Motor neuron (in vitro differentiated cells): ENCODE measurements around the gene BICRA. TPM values are rescaled to one million over a fixed set of nuclear protein-coding genes. Genes with fewer than 3 reads are reported as not detected.
"Not testable (repeated sequence)": the region's sequence is repeated elsewhere in the genome, so short reads cannot be mapped to it uniquely, and the experiment has no call there.

Source experiments
- ATAC-seq, 8 experiments: fragments of 200-7000 bp; cut with Tn5 transposase; replicated peaks in 6 of 8; 2 replicates each; pipeline ENCODE4 v1.8.0; 2021; ENCODE audit warnings: mild to moderate bottlenecking in 8 of 8, moderate library complexity in 8 of 8
- H3K27ac ChIP-seq, 2 donors: fragments of 250-450 bp; sonication (Bioruptor Pico); 2 replicates each; pipeline ENCODE4 v1.9.0; 2021; ENCODE audit warnings: antibody characterized with exemption in 2 of 2, mild to moderate bottlenecking in 2 of 2, moderate library complexity in 1 of 2
- H3K4me1 ChIP-seq, 2 donors: fragments of 250-450 bp; sonication (Bioruptor Pico); replicated peaks in 1 of 2; 2 replicates each; pipeline ENCODE4 v1.6.1; 2021; ENCODE audit warnings: antibody characterized with exemption in 2 of 2, mild to moderate bottlenecking in 2 of 2, moderate library complexity in 1 of 2
- H3K4me3 ChIP-seq, 5 donors: fragments of 250-450 bp; sonication (Bioruptor Pico); 2 replicates each; pipeline ENCODE4 v1.9.0; 2021; ENCODE audit warnings: antibody characterized with exemption in 5 of 5, mild to moderate bottlenecking in 5 of 5, moderate library complexity in 4 of 5
- WGBS, 10 experiments: fragments of 450-650 bp; shearing (Covaris generic); methylation state at CpG; one replicate each; pipeline ENCODE4 v1.0.0; 2022; 5-methylcytosine and 5-hydroxymethylcytosine counted together
- in situ Hi-C, 9 experiments: fragments of 400-800 bp; cut with MboI; loops; one replicate each; pipeline ENCODE4 v1.15.0; 2021; ENCODE audit warnings: low sequenced_read_pairs in 9 of 9, low pct_unique_long_range_greater_than_20kb in 2 of 9; ENCODE audit not compliant: unreplicated experiment in 9 of 9
- total RNA-seq, 8 experiments: library from RNA; unstranded; fragments of 300-600 nt; gene quantifications; 2 replicates each; pipeline versions ENCODE4 v1.2.3 to v1.2.4, GENCODE V29; 2022

BICRA gene
- total RNA-seq, 8 experiments from 2014 or later: 1.6 to 9.1 (median 5.5) TPM

DNA sequence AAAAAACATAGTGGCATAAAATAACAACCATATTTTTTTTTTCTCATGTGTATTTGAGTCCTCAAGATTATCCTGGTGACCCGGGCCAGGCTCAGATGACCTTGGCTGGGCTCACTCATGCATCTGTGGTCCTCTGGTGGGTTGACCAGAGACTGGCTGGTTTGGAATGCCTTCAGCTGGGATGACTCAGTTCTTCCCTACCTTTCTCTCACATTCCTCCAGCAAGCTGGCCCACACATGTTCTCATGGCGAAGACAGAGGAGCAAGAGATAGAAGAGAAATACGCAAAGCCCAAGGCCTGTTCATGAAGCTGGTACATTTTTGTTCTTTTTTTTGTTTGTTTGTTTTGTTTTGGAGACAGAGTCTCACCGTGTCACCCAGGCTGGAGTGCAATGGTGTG lies 21.6 kb upstream of the BICRA start:
- no peak overlapping the region for H3K4me3 ChIP-seq
- in situ Hi-C loops: no loop called here
- ATAC-seq: no peak
- H3K4me1 ChIP-seq: no peaks in the 10 kb centered on the region
- no peak overlapping the region for H3K27ac ChIP-seq
- 57 to 100% (median 88%) methylated on average over 2 to 4 of the region's 4 CpGs; no CpG with 5 or more reads in 3 of the 10 experiments for WGBS, 10 experiments

DNA sequence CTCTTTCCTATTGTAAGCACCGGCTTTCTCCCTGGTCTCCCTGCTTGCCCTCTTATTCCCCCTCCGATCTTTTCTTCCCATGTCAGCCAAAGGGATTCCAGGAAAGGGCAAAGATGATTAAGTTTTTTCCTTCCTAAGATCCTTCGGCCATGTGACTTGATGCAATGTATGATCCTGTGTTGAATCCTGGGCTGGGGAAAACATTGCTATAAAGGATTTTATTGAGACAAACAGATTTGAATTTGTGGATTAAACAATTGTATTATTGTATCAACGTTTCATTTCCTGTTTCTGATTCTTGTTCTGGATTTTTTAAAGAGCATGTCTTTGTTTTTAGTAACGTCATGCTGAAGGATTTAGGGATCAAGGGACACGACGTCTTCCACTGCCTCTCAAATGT lies 19.1 kb upstream of the BICRA start:
- no peak for ATAC-seq
- 0 to 80% (median 49%) methylated on average over 1 to 7 of the region's 7 CpGs for WGBS, 10 experiments
- H3K4me1 ChIP-seq: no peaks in the 10 kb centered on the region
- no peak overlapping the region for H3K4me3 ChIP-seq
- H3K27ac ChIP-seq: no peak overlapping the region
- in situ Hi-C loops: no loop called here

DNA sequence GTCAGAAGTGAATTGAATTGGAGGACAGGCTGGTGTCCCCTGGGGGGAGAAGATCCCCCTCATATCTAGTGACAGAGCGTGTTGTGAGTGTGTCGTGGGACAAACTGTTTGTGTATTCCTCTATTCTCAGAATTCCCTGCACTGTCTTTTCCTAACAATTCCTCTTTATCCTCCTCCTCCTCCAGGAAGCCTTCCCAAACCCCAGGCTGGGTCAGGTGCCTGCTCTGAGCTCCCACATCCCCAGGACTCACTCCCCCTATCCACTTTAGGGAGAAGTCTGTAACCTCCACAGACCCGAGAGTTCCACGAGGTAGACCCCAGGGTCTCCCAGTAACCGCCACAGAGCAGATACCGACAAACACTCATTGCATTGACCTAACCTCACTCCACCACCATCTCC lies 15.1 kb upstream of the BICRA start:
- Histone ChIP-seq H3K4me3 (no peak overlapping the region), H3K4me1 (peaks cover 4 to 6% of the 10 kb centered on the region in 2 donors), H3K27ac (no peak overlapping the region)
- WGBS, 10 experiments: 49 to 100% (median 89%) methylated on average over 2 to 6 of the region's 6 CpGs; no CpG with 5 or more reads in 2 of the 10 experiments
- no peak for ATAC-seq
- in situ Hi-C loops: no loop called here

DNA sequence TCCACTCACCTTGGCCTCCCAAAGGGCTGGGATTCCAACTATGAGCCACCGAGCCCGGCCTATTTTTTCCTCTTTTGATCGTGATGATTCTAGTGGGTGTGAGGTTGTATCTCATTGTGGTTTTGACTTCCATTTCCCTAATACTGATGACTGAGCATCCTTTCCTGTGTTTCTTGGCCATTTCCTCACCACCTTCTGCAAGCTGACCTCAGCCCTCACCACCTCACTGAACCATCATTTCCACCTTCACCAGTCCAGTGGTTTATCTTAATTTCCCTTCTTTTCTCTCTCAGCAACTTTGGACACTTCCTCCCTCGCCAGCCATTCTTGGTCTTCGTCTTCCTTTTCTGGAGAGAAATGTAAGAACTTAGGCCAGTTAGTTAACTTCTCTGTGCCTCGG lies 13.0 kb upstream of the BICRA start:
- Histone ChIP-seq H3K4me1 (peaks cover 5 to 6% of the 10 kb centered on the region in 2 donors), H3K4me3 (no peak overlapping the region), H3K27ac (no peak overlapping the region)
- WGBS, 10 experiments: 41 to 100% (median 62%) methylated on average over 2 to 6 of the region's 6 CpGs; no CpG with 5 or more reads in 3 of the 10 experiments
- in situ Hi-C loops: no loop called here
- ATAC-seq: no peak

DNA sequence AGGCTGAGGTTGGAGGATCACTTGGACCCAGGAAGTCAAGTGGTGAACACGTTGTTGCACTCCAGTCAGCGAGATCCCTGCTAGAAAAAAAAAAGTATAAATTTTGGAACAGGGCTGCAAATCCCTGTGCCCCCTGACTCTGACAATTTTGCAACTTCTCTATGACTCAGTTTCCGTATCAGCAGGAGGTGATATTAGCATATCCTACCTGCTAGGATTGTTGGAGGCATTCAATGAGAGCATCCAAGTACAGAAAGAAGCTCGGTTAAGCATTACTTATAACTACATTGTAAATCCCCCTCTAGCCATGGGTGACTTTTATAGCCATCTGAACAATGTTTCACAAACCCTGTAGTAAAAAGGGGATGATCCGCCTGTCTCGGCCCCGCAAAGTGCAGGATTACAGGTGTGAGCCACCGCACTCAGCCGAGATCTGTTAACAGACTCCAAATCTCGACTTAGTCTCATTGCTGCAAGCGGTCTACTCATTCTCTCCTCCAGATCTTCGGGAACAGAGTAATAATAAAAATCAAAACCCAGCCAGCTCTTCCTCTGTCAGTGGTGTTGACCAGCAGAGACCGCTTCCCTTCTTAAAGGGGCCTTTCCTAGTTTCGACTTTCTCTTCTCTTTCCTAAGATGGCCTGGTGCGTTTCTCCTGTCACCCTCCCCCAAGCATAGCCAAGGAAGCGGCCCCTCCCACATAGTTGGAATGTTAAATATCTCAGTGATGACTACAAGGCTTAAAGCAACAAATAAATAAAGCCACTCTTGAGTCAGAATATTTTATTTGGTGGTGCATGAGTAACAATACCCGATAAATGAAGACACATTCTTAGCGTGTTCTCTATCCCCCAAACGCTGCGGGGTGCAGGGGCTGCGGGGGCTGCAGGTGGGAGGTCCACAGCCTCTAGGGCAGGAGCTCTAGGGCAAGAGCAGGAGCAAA lies 10.3 kb upstream of the BICRA start:
- in situ Hi-C loops: no loop called here
- WGBS, 10 experiments: 0 to 100% (median 25%) methylated on average over 1 to 14 of the region's 21 CpGs
- peaks cover 5 to 6% of the 10 kb centered on the region in 2 donors for H3K4me1 ChIP-seq
- H3K4me3 ChIP-seq: peak overlapping the region in 3 of 5 donors; percentile 13 to 22 (median 22)
- peak overlapping the region in 1 of 2 donors; percentile 47 for H3K27ac ChIP-seq
- peak; percentile 9 to 45 (median 27) for ATAC-seq

DNA sequence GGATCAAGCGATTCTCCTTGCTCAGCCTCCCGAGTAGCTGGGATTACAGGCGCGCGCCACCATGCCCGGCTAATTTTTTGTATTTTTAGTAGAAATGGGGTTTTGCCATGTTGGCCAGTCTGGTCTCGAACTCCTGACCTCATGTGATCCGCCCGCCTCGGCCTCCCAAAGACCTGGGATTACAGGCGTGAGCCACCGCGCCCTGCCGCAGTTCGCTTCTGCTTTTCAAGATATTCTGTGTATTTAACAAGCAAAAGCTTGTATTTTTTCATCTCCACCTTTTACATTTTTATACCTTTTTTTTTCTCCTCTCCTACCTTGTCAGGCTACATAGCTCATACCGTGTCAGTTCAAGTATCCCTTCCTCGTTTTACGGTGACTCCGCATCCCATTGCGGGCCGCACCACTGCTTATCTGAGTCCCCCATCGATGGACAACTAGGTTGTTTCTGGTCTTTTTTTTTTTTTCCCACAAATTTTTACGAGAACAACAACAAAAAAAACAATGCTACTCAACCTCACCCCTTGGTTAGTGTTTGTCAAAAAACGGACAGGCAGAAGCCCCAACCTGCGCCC lies 9.2 kb upstream of the BICRA start:
- in situ Hi-C loops, H3K4me1 ChIP-seq: not testable (repeated sequence)
- 7 to 62% (median 40%) methylated on average over 6 to 22 of the region's 25 CpGs for WGBS, 10 experiments
- Histone ChIP-seq H3K27ac (peak overlapping the region; percentile 19 to 43), H3K4me3 (peak overlapping the region; percentile 41 to 72 (median 61))
- ATAC-seq: peak in 3 of 8 experiments; percentile 0

DNA sequence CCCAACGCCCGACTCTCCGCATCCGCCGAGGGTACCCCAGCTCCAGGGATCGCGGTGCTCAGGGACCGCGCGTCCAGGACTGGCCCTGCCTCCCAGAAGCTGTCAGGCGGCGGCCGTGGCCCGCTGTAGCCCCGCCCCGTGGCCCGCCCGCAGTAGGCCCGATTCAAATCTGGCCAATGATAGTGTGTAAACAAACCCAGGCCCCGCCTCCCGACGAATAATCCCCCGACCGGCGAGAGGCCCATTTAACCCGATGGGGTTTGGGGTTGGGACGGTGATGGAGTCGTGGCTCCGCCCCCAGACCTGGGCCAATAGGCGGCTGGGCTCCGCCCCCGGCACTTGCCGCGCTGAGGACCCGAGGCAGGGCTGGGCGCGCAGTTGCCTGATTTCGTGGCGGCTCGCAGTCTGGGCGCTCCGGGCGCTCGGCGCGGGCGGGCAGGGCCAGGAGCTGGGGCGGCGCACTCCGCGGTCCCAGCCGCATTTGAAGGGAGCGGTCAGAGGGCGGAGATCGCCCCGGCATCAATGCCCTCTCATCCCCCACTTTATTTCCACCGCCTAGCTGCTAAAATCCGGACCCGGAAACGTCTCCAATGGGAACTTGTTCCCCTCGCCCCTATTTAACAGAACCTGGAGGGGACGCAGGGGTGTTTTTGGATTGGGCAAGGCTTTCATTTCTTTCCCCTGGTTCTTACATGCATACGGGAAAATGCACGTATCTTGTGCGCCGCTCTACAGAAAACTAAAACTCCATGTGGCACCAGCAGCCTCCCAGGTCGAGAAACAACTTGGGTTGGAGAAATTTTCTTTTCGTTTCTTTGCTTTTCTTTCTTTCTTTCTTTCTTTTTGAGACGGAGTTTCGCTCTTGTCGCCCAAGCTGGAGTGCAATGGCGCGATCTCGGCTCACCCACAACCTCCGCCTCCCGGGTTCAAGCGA lies 8.4 kb upstream of the BICRA start:
- peak overlapping the region; percentile 19 to 49 for H3K27ac ChIP-seq
- WGBS, 10 experiments: 0 to 28% (median 11%) methylated on average over 2 to 20 of the region's 77 CpGs; no CpG with 5 or more reads in 1 of the 10 experiments

DNA sequence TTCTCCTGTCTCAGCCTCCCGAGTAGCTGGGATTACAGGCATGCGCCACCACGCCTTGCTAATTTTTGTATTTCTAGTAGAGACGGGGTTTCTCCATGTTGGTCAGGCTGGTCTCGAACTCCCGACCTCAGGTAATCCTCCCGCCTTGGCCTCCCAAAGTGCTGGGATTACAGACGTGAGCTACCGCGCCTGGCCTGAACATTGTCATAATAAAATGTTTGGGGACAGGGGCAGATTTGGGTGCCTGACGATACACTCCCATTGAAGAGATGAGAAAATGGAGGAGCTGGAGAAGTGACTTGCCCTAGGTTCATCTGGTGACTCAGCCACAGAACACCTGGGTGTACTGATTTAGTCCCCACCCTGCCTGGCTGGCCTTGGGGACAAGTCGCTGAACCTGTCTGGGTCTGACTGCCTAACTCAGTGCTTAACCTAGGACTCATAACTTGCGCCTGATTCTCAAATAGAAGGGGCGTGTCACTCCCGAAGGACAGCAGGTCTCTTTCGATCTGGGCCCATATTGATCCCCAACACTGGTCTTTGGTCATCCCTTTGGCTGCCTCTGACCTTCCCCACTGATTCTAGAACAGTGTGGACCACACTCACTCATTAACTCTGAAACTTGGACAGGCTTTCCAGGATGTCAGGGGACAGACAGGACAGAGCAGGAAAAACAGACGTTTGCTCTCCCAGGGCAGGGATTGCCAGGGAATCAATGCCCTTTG lies 7.6 kb upstream of the BICRA start:
- in situ Hi-C loops: no loop called here
- ATAC-seq: no peak
- H3K27ac ChIP-seq: no peak overlapping the region
- peak overlapping the region; percentile 48 to 72 (median 61) for H3K4me3 ChIP-seq
- WGBS, 10 experiments: 17 to 100% (median 78%) methylated on average over 1 to 10 of the region's 17 CpGs; no CpG with 5 or more reads in 1 of the 10 experiments
- peaks cover 5 to 6% of the 10 kb centered on the region in 2 donors for H3K4me1 ChIP-seq

More for the DNA sequence above, 8.4 kb upstream of the BICRA start:
- Histone ChIP-seq H3K4me3 (peak overlapping the region; percentile 48 to 72 (median 61)), H3K4me1 (peaks cover 5 to 6% of the 10 kb centered on the region in 2 donors)
- in situ Hi-C loops: no loop called here
- peak; percentile 86 to 95 (median 94) for ATAC-seq

DNA sequence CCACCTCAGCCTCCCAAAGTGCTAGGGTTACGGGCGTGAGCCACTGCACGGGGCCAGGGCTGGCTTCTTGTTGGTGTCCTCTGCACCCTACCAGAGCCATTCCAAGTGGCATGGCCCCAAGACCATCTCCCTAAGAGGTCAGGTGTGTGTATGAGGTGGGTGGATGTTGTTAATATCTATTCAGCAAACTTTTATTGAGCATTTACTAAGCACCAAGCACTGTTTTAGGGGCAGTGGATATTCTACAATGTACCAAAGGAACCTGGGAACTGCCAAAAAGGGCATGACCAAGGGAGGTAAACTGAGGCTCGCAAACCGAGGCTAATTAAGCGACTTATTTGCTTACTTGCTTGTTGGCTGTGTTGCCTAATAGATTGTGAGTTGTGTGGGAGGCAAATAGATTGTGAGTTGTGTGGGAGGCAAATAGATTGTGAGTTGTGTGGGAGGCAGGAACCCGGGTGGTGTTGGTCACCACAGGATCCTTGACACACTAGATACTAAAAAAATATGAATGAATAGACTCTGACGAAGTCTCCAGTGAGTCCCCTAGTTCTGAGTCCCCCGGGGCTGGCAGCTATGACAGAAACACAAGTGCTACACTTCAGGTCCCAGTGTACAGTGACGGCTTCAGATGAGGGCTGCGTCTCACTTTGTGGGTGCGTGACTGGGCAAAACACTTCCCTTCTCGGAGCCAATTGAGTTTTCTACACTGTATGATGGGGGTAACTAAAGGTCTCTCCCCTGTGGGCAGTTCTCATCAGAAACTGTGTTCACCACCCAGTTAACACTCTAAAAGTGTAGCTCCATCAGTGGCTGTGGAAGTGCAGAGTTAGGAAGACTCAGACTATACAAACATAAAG lies 5.0 kb upstream of the BICRA start:
- in situ Hi-C loops: no loop called here
- 52 to 79% (median 63%) methylated on average over 1 to 9 of the region's 13 CpGs; no CpG with 5 or more reads in 1 of the 10 experiments for WGBS, 10 experiments
- H3K27ac ChIP-seq: no peak overlapping the region
- H3K4me3 ChIP-seq: no peak overlapping the region
- peaks cover 0 to under 1% of the 10 kb centered on the region in 2 donors for H3K4me1 ChIP-seq
- ATAC-seq: no peak

DNA sequence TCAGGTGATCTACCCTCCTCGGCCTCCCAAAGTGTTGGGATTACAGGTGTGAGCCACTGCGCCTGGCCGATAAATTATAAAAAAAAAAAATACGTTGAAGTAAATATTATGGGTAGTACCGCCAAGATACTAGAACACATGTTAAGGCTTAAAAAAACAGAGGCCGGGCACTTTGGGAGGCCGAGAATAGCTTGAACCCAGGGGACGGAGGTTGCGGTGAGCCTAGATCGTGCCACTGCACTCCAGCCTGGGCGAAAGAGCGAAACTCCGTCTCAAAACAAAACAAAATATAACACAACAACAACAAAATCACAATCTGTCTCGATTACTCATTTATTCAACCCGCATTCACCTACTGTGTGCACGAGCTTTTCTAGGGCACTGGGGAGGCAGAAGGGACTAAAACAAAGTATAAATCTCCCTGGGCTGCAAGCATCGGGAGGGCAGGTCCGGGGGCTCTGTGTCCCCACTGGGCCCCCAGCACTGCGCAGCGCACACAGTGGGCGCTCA lies 1.3 kb upstream of the BICRA start:
- 0 to 57% (median 41%) methylated on average over 1 to 15 of the region's 21 CpGs for WGBS, 10 experiments
- no peak for ATAC-seq
- Histone ChIP-seq H3K4me3 (peak overlapping the region; percentile 72 to 91 (median 87)), H3K27ac (peak overlapping the region; percentile 100), H3K4me1 (peaks cover 5 to 8% of the 10 kb centered on the region in 2 donors)
- in situ Hi-C loops: no loop called here
